Inferior parietal cortex (tissue), 1 donor: ENCODE data around the gene CEMP1.

Experiments used
- DNase-seq: peaks from one replicate; pipeline ENCODE4 v3.0.0-alpha.2; 2016; ENCODE audit errors: extremely low spot score

CEMP1 gene

DNA sequence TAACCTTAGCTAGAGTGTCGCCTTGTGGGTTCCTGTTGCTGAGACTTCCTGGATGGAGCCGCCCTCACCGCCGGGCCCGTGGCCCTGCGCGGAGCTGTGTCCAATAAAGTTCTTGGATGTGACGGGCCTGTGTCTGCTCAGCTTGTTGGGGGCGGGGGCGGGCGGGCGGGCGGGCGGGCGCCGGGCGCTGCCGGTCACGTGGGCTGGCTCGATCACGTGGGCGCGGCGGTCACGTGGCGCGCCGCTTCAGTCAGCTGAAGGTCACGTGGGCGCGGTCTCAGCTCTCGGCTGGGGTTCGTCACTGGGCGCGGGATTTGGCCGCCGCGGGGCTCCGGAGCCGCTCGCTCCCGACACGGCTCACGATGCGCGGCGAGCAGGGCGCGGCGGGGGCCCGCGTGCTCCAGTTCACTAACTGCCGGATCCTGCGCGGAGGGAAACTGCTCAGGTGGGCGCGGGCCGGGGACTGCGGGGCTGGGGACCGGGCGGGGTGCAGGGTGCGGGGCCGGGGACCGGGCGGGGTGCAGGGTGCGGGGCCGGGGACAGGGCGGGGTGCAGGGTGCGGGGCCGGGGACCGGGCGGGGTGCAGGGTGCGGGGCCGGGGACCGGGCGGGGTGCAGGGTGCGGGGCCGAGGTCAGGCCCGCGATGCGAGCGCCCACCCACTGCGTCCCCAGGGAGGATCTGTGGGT lies 11.0 kb downstream of the CEMP1 start, which contains the start of gene AMDHD2:
AMDHD2 (plus strand) TSS at position 275 of the 687 bp plus-strand sequence; CDS start at position 363, 88 bp downstream.
- peak; percentile 82 for DNase-seq

DNA sequence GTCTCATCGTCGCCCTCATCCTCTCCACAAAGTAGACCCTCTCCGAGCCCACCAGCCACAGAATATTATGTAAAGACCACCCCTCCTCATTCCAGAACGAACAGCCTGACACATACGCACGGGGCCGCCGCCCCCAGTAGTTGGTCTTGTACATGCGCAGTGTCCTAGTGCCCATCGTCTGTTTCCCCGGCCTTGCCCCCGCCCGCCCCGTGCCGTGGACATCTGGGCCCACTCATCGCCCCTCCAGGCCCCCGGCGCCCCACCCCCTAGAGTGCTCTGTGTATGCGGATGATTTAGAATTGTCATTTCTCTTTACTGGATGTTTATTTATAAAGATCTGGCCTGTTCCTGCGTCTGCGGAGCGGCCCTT lies 11.5 kb downstream of the CEMP1 start:
- no peak for DNase-seq

DNA sequence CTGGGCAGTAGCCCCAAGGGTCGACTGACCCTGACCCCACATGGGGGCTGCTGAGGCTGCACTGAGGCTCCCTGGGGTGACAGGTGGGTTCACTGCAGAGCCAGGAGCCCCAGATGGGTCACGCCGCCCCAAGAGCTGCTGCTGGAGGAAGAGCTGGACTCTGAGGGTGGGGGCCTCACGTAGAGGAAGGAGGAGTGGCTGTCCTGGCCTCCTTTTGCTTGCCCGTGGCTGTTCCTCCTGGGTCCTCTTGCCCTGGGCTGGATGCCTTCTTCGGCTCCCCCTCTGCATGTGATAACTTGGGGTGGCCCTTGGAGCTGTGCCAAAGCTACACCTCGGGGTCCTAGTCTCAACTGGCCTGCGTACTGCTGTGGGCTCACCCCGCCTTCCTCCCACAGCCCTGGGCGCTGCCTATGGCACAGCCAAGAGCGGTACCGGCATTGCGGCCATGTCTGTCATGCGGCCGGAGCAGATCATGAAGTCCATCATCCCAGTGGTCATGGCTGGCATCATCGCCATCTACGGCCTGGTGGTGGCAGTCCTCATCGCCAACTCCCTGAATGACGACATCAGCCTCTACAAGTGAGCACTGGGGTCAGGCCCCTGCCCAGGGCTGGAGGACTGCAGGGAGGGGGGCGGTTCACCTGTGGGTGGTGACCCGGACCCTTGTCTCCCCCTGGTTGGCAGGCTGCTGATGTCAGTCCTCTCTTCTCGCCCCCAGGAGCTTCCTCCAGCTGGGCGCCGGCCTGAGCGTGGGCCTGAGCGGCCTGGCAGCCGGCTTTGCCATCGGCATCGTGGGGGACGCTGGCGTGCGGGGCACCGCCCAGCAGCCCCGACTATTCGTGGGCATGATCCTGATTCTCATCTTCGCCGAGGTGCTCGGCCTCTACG lies 12.1 kb downstream of the CEMP1 start:
- DNase-seq, result no peak

DNA sequence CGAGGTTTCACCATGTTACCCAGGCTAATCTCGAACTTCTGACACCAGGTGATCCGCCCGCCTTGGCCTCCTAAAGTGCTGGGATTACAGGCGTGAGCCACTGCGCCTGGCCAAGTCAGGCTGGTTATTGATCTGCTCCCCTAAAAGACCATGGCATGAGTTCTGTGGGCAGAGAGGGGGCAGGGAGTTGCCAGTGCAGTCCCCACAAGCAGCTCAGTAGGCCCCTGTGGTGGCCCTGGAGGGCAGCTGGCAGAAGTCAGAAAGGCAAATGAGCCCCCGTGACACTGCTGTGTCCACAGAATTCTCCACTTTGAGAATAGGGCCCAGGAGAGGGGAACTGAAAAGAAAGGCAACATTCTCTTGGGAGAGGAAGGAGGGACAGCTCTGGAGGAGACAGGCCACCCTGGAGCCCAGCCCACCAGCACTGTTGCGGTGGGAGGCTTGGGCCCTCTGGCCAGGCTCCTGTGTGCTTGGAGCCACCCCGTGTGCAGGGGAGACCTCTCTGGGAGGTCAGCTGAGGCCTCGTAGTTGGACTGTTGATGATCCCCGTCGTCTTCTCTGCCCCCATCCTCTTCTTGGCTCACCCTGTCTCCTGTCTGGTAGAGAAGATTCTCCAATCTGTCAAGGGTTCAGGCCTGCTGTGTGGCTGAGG lies 13.1 kb downstream of the CEMP1 start:
- DNase-seq, result no peak

DNA sequence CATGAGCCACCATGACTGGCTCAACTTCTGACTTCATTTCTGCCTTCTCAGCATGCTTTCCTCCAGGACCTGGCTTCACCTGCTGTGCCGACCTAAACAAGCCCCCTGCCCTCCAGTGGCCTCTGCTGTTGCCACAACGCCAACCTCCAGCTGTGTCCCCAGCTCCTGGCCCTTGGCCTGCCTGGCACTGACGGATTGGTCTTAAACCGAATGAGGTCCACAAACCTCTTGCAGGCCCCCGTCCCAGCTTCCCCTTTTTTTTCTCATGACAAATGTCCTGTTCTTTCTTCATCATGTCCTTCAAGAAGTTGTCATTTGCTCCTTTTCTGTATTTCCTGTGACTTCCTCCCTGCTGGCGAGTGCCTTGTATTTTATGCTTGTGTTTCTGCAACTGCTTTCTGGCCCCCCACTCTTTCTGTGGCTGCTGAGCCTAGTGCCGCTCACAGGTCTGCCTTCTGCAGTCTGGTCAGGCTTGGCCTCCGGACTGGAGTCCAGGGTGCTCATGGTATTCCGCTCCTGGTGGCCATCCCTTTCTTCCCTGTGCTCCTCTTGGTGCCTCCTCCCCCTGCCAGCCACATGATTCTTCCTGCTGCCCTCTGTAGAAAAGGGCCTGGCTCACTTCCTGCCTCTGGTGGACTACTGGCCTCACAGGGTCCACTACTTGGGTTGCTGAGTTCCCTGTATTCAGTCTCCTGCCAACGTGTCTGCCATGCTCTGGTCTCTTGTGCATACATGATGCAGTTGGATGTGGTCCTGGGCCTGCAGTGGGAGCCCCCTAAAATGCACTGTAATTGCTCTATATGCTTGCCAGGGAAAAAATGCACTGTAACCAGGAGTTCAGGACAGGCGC lies 14.6 kb downstream of the CEMP1 start:
- no peak for DNase-seq

DNA sequence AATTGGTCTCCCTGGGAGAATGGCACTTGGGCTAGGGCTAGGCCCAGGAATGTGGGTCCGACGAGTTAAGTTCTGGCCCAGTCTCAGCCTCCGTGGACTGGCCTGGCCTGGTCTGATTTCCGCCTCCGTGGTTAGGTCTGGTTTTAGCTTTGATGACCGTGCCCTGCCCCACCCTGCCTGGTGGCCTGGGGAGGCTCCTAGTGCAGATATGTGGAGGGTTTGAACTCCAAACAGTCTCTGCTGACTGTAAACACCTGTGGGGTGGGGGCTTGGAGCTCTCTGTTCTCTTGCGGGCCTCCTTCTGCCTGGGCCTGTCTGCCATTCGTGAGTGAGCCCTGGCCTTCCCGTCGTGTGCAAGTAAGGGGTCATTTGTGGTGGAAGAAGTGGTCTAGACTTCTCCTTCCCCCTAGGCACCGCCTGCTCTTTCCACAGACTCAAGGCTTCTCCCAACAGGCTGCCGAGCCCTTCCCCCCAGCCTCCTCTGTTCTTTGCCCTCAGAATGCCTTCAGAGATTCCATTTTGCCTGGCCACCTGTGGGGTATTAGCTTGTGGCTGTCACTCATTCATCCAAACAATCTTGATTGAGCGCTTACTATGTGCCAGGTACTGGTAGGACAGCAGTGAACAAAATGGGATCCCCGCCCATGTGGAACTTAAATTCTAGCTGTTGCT lies 15.9 kb downstream of the CEMP1 start:
- DNase-seq, result no peak

DNA sequence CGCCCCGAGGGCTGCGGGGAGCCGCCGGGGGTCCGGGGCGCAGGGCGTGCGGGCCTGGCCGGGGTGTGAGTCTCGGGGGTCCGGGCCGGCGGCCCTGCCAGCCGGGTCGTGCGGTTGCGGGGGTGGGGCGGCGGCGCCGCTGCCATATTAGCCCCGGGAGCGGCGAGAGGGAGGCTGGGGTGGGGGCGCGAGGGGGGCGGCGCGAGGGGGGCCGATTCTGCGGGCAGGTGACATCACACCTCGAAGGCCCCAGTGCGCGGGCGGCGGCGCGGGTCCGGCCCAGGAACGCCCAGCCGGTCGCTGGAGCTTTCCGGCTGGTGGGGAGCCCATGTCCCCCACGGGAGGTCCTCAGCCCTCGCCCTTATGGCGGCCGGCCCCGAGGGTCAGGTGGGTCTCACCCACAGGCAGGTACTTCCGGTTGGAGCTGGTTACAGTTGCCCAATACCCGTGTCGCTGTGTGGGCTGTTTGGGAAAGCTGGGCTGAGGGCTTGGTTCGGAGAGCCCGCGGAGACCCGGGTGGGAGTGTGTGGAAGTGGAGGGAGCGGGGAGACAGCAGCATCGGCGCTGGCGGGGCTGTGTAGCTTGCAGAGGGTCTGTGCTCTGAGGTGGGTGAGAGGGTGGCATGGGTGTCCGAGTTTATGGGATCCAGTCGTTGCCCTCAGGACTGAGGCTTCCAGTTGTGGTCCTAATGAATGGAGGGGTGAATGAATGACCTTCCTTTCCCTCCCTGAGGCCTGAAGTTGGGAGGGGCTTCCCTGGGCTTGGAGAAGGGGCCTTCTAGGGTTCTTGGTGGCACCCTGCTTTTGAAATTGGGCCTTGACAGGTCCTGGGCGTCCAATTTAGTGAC lies 16.7 kb downstream of the CEMP1 start:
- DNase-seq, result no peak

DNA sequence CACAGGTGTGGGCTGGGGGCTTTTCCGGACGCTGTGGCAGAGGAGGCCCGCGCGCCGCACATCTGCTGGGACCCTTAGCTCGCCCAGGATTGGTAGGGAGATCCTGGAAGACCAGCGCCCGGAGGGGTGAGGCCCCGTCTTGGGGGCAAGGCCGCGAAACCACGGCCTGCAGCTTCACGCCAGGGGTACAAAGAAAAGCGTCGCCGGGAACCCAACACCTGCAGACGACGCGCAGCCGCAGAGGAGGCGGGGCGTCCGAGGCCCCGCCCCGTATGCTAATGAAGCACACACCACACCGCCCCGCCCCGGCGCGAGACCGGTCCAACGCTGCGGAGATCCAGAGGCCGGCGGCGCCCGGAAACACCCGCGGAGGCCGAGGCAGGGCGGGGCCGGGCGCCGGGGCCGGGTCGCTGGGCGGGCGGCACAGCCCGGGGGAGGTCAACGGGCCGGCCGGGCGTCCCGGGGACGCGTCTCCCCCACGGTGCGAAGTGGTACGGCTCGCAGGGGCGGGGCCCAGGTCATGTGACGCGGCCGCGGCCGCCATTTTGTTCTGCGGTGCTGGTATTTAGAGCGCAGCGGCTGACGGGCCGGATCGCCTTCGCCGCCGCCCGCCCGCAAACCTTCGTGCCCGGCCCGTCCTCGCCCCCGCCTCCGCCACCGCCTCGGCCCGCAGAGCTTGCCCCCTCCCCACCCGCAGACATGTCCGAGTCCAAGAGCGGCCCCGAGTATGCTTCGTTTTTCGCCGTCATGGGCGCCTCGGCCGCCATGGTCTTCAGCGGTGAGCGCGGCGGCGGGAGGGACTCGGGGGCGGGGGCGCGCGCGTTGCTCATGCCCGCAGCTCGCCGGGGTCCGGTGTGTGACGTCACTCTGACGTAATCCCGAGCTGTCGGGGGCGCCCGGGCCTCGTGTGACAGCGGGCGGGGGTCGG lies 17.5 kb downstream of the CEMP1 start, which contains the start of gene ATP6V0C:
ATP6V0C (plus strand) TSS at position 548 of the 928 bp plus-strand sequence; CDS start at position 700, 152 bp downstream.
- peak; percentile 89 for DNase-seq

DNA sequence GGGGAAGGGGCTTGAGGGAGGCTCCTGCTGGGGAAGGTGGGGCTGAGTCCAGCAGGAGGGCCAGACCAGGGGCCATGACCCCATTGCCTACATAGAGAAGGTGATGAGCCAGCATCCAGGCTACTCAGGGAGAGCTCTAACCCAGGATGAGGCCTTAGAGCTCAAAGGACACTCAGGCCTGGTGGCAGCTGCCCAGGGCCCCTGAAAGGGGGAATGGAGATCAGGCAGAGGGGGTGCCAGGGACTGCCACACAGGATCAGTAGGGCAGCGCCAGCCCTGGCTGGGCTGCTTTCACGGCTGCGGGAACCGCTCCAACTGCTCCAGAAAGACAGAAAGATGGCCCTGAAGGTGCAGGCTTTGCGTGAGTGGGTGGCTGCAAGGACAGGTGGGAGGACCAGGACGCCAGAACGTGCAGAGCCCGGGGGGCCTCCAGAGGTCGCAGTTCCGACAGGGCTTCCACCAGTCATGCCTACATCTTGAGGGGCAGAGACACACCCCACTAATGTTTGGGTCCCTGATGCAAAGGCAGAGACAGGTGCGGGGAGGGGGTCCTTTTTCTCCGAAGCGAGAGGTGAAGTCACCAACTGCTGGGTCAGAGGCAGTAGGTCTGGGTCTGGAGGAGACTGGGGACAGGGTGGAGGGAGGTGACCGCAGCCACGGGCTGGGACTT lies 18.3 kb downstream of the CEMP1 start:
- DNase-seq, result no peak

DNA sequence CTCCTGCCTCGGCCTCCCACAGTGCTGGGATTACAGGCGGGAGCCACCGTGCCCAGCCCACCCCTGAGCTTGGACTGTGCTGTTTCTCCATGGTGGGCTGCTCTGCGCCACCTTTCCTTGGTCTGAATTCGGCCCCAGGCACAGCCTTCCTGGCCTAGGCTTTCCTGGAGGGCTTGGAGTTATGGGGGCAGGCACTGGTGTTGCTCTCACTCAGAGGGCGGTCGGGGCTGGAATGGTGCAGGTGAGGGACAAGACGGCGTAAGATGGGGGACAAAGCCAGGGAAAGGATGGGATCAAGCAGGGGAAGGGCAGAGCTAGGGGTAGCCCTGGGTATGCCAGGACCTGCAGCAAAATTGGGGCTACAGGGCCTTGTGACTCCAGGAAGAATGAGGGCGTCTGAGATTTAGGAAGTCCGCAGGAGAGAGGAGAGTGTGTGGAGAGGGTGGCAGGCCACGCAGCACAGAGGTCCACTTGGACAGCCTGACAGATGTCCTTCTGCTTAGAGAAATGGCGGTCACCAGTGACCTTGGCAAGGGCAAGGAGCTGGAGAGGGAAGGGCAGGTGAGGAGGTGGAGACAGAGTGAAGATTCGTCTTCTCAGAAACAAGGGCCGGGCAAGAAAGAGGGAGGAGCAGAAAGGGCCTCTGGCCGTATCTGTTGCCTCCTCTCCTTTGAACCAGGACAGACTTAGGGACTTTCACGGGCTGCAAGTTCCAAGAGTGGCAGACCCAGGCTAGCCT lies 19.0 kb downstream of the CEMP1 start:
- no peak for DNase-seq

DNA sequence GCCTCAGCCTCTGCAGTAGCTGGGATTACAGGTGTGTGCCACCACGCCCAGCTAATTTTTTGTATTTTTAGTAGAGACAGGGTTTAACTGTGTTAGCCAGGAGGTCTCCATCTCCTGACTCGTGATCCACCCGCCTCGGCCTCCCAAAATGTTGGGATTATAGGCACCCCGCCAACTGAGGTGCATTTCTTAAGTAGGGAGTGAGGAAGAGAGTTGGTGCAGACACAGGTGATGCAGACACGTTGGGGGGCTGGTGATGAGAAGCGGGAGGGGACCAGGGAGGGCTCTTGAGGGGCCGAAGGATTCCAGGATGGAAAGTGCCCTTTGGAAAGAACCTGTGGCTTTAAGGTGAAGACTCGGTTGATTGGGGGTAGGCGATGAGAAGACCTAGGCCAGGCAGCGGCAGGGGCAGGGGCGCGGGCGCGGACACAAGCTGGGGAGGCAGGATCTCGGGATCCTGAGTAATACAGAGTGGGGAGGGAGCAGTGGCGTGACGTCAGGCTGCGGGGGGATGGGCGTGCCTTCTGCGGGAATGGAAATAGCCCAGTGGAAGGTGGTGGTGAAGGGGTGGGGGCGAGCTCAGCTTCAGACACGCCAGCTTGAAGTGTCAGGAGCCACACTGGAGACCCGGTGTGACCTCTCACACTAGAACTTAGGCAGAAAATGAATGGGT lies 19.9 kb downstream of the CEMP1 start:
- no peak for DNase-seq

DNA sequence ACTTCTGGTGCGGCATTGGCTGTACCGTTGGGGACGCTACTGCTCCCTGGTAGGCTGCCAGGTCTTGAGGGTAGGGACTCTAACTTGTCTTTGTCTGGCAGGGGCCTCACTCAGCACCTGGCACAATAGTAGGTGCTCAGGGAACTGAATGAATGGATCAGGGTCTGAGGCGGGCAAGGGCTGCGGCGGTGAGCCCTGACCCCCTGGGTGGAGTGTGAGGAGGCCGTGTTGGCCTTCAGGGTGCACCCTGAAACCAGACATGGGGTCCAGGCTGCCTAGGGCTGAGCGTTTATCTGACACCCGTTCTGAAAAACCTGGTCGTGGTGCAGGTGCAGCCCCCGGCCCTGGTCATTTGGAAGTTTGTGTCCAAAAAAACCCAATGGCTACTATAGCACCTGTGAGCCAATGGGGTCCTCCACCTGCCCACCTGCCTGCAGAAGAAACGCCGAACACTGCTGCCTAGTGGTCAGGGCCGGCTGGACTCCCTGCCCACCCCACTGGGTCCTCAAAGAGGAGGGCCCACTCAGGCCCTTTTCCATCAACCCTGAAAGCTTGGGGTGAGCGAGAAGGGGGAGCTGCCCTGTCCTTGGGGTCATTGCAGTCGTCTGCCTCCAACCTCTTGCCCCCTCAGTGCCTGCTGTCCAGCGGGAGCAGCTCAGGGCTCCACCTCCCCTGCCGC lies 22.3 kb downstream of the CEMP1 start:
- no peak for DNase-seq

DNA sequence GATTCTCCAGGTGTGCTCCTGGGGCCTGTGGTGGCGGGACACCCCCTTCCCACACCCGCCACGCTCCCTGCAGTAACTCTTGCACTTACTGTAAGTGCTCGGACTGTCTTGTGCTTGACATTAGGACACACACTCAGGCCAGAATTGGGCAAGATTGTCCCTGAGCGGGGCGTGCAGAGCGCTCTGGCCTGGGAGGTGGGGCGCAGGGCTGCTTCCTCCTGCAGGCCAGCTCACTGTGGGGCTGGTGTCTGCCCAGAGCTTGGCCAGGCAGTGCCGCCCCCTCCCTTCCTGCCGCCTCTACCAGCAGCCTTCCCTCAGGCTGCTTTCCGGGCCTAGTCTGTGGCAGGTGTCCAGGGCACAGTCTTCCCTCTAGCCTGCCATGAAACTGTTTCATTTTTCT lies 23.5 kb downstream of the CEMP1 start:
- no peak for DNase-seq

DNA sequence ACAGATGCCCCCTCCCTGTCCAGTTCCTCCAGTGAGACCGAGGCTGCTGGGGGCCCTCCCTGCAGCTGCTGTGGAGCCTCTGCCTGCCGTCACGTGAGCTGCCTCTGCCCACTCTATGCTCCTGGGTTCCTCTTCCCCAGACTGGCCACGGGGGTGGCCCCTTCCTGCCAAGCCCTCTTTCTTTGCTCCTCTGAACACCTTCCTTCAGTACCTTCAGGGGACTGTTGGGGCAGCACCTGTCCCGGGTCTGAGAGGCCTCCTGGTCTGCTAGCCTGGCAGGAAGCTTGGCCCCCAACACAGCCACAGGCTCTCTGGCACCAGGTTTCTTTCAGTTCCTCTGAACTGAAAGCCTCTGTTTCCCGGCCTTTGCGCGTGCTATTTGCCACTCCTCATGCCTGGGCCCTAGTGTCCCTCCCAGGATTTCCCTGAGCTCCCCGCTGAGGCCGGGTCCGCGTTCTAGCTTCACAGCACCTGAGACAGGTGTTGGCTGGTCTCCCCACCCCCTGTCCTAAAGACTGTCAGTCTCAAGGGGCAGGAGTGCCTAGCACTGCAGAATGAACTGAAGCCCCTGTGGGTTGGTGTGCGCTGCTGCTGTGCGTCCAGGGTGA lies 24.1 kb downstream of the CEMP1 start:
- DNase-seq, result no peak

DNA sequence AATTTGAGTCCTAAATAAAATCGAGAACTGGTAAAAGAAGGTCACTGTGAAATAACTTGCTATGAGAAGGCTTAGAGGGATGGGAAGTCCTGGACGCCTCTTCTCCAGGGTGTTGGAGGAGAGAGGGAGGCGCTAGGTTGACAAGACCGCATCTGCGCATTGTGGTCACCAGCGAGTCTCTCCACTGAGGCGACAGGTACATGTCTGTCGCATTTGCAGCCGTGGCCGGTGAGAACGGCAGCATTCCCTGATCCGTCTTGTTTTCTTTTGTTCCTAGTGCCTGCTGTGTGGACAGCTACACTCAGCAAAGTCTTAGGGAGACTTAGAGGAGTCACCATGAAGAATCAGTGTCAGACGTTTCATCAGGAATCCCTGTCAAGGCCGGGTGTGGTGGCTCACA lies 25.5 kb downstream of the CEMP1 start:
- DNase-seq, result no peak
